SK-N-SH (cell line): Measurements from ENCODE around the gene ANKEF1. TPM values are rescaled to one million over a fixed set of nuclear protein-coding genes. Genes with fewer than 3 reads are reported as not detected.

Experiments used
- CTCF ChIA-PET: fragments of 300-600, 350-600 bp; formaldehyde crosslinking; extraction: SDS; loops from one replicate; lab custom pipeline; 2021; lab: Yijun Ruan, JAX
- POLR2A ChIA-PET: fragments of 350-600 bp; sonication (Branson Sonifier 250); formaldehyde crosslinking; extraction: SDS; loops from one replicate; lab custom pipeline; 2020; ENCODE audit warnings: antibody characterized with exemption, inconsistent platforms; lab: Yijun Ruan, JAX
- DNase-seq: peaks from one replicate; pipeline ENCODE4 v3.0.0; 2012
- H2AFZ ChIP-seq: fragments of 200-600 bp; sonication (generic); 2 replicates; pipeline ENCODE4 v1.8.1; 2016; ENCODE audit warnings: antibody characterized with exemption, mild to moderate bottlenecking, low read depth
- H3F3A ChIP-seq: fragments of 200-600 bp; sonication (generic); replicated peaks from 2 replicates; pipeline ENCODE3; 2016; ENCODE audit warnings: antibody characterized with exemption, mild to moderate bottlenecking; ENCODE audit not compliant: insufficient read depth
- H3K27ac ChIP-seq, 2 experiments: fragments of 200-500 bp in 1 of 2; fragments of 200-600 bp in 1 of 2; sonication (Bioruptor generic) in 1 of 2; sonication (generic), shearing (Covaris generic) in 1 of 2; 2 replicates each; pipeline versions ENCODE4 v1.5.1 to v1.6.1; 2014 to 2016; ENCODE audit warnings: low read depth in 2 of 2, inconsistent platforms in 1 of 2, low read length in 1 of 2, mild to moderate bottlenecking in 1 of 2, mixed read lengths in 1 of 2
- H3K27me3 ChIP-seq: fragments of 200-600 bp; sonication (generic), shearing (Covaris generic); 2 replicates; pipeline ENCODE4 v1.6.1; 2016; ENCODE audit warnings: mixed run types; ENCODE audit not compliant: insufficient read depth
- H3K36me3 ChIP-seq, 2 experiments: fragments of 200-500 bp in 1 of 2; fragments of 200-600 bp in 1 of 2; sonication (Bioruptor generic) in 1 of 2; sonication (generic) in 1 of 2; replicated peaks in 1 of 2; 2 replicates each; pipeline versions ENCODE3 to v1.5.1; 2014 to 2016; ENCODE audit warnings: low read length in 1 of 2, mild to moderate bottlenecking in 1 of 2; ENCODE audit not compliant: insufficient read depth in 2 of 2, control insufficient read depth in 1 of 2
- H3K4me1 ChIP-seq, 2 experiments: fragments of 200-500 bp in 1 of 2; fragments of 200-600 bp in 1 of 2; sonication (Bioruptor generic) in 1 of 2; sonication (generic), shearing (Covaris generic) in 1 of 2; 2 replicates each; pipeline versions ENCODE4 v1.5.1 to v1.6.1; 2014 to 2016; ENCODE audit warnings: low read depth in 1 of 2, low read length in 1 of 2, mixed run types in 1 of 2; ENCODE audit not compliant: insufficient read depth in 2 of 2, control insufficient read depth in 1 of 2
- H3K4me2 ChIP-seq: fragments of 200-600 bp; sonication (generic), shearing (Covaris generic); 2 replicates; pipeline ENCODE4 v1.6.1; 2017; ENCODE audit warnings: mixed run types
- H3K4me3 ChIP-seq, 2 experiments: fragments of 200-500 bp in 1 of 2; fragments of 200-600 bp in 1 of 2; sonication (Bioruptor generic) in 1 of 2; sonication (generic), shearing (Covaris generic) in 1 of 2; 2 replicates each; pipeline versions ENCODE4 v1.5.1 to v1.8.1; 2014 to 2016; ENCODE audit warnings: low read depth in 2 of 2, inconsistent platforms in 1 of 2, low read length in 1 of 2, mild to moderate bottlenecking in 1 of 2, mixed read lengths in 1 of 2, moderate library complexity in 1 of 2
- H3K79me2 ChIP-seq: fragments of 200-600 bp; sonication (generic); 2 replicates; pipeline ENCODE4 v1.8.1; 2017; ENCODE audit warnings: mild to moderate bottlenecking; ENCODE audit not compliant: insufficient read depth
- H3K9ac ChIP-seq: fragments of 200-600 bp; sonication (generic); 2 replicates; pipeline ENCODE4 v1.6.1; 2017; ENCODE audit warnings: mixed run types
- H3K9me2 ChIP-seq: fragments of 200-600 bp; sonication (generic); 2 replicates; pipeline ENCODE4 v1.6.1; 2017; ENCODE audit warnings: mixed run types
- H3K9me3 ChIP-seq: fragments of 200-600 bp; sonication (generic); 2 replicates; pipeline ENCODE4 v1.6.1; 2017; ENCODE audit warnings: mixed run types, mild to moderate bottlenecking, moderate library complexity
- H4K20me1 ChIP-seq: fragments of 200-600 bp; sonication (generic); 2 replicates; pipeline ENCODE4 v1.6.1; 2017; ENCODE audit warnings: mild to moderate bottlenecking, mixed run types; ENCODE audit not compliant: insufficient read depth
- ELF1 ChIP-seq: IDR thresholded peaks from 2 replicates; pipeline ENCODE4 v1.4.0; 2012
- EP300 ChIP-seq, 2 experiments: IDR thresholded peaks; 2 replicates each; pipeline versions ENCODE4 v1.4.0 to v1.6.1; 2012; ENCODE audit warnings: borderline replicate concordance in 1 of 2, low read depth in 1 of 2, low read length in 1 of 2
- EZH2phosphoT487 ChIP-seq: fragments of 200-600 bp; sonication (generic); IDR thresholded peaks from 2 replicates; pipeline ENCODE4 v1.6.1; 2017; ENCODE audit warnings: low read depth, mixed run types, mild to moderate bottlenecking, antibody characterized with exemption, moderate library complexity, borderline replicate concordance
- GABPA ChIP-seq: IDR thresholded peaks from 2 replicates; pipeline ENCODE4 v1.4.0; 2012; ENCODE audit warnings: low read depth, mild to moderate bottlenecking
- GATA2 ChIP-seq: sonication (generic); formaldehyde crosslinking; IDR thresholded peaks from 2 replicates; pipeline ENCODE4 v1.5.0; 2020; ENCODE audit warnings: mild to moderate bottlenecking, missing genetic modification reagents
- IRF3 ChIP-seq: fragments of 150-350 bp; IDR thresholded peaks from 2 replicates; pipeline ENCODE4 v1.6.1; 2016; ENCODE audit warnings: mild to moderate bottlenecking, low read depth, low read length
- JUND ChIP-seq: IDR thresholded peaks from 2 replicates; pipeline ENCODE4 v1.4.0; 2012
- MEF2A ChIP-seq: IDR thresholded peaks from 2 replicates; pipeline ENCODE4 v1.4.0; 2012; ENCODE audit warnings: low read depth, borderline replicate concordance
- MXI1 ChIP-seq: IDR thresholded peaks from 2 replicates; pipeline ENCODE4 v1.6.1; 2012; ENCODE audit warnings: mild to moderate bottlenecking, low read depth, low read length, improper control_type of control experiment
- NFIC ChIP-seq: IDR thresholded peaks from 2 replicates; pipeline ENCODE4 v1.4.0; 2012; ENCODE audit warnings: borderline replicate concordance
- PBX3 ChIP-seq: IDR thresholded peaks from 2 replicates; pipeline ENCODE4; 2012
- RCOR1 ChIP-seq: fragments of 150-350 bp; IDR thresholded peaks from 2 replicates; pipeline ENCODE4 v1.6.1; 2017; ENCODE audit warnings: antibody characterized with exemption, low read length
- SIN3A ChIP-seq: IDR thresholded peaks from 2 replicates; pipeline ENCODE4 v1.6.1; 2012; ENCODE audit warnings: low read depth, mild to moderate bottlenecking, low read length, moderate library complexity, borderline replicate concordance
- USF2 ChIP-seq: fragments of 150-350 bp; IDR thresholded peaks from 2 replicates; pipeline ENCODE4 v1.6.1; 2017; ENCODE audit warnings: antibody characterized with exemption, low read length, low read depth, borderline replicate concordance
- YY1 ChIP-seq: IDR thresholded peaks from 2 replicates; pipeline ENCODE4 v1.4.0; 2012; ENCODE audit warnings: low read depth, mild to moderate bottlenecking
- WGBS: methylation state at CpG from one replicate; pipeline ENCODE4 v1.1.6; 2017; ENCODE audit warnings: low lambda C conversion rate; 5-methylcytosine and 5-hydroxymethylcytosine counted together
- polyA plus RNA-seq, 3 experiments: library from polyadenylated mRNA; depleted of rRNA; stranded (reverse); fragments of >200 nt; gene quantifications; 2 replicates each; pipeline ENCODE4 v1.2.3, GENCODE V29; 2012

ANKEF1 gene
- polyA plus RNA-seq, 1 of the 3 experiments (the other 2 are of a cell fraction) = 2.3 TPM

- no peak for TF ChIP-seq PBX3
These were observed 37.8 kb upstream of the ANKEF1 start (continued) for GRCh38 chr20:9996944-9997343.

GRCh38 chr20:9999645-10000044 is 35.1 kb upstream of the ANKEF1 start:
- no peak overlapping the region for H3K27ac ChIP-seq
- no peaks in the 10 kb centered on the region for H3K27me3 ChIP-seq
- H3K9ac ChIP-seq = no peak overlapping the region
- TF ChIP-seq USF2 = no peak
- TF ChIP-seq, all 33 proteins: peak for 0
- Histone ChIP-seq H4K20me1 (no peaks in the 10 kb centered on the region), H3K79me2 (no peaks in the 10 kb centered on the region), H3F3A (no peaks in the 10 kb centered on the region), H2AFZ (no peak overlapping the region), H3K9me3 (no peaks in the 10 kb centered on the region), H3K36me3 (no peaks in the 10 kb centered on the region), H3K4me2 (no peak overlapping the region), H3K9me2 (no peaks in the 10 kb centered on the region), H3K4me3 (no peak overlapping the region), H3K4me1 (no peaks in the 10 kb centered on the region; a peak in 1 of 4 replicates)
- POLR2A ChIA-PET = no interaction called here
- DNase-seq = no peak
- CTCF ChIA-PET = interaction anchor here (0.9 to 1.5 kb wide), 3 partner anchors 91 to 99 kb away, joined by 3 to 5 read pairs (median 3); no protein-coding TSS in a partner anchor
- 92% methylated on average over 1 of the region's 1 CpG for WGBS

GRCh38 chr20:10002866-10003265 is 31.9 kb upstream of the ANKEF1 start:
- Histone ChIP-seq H3K4me1 (no peaks in the 10 kb centered on the region; a peak in 1 of 4 replicates), H3K36me3 (no peaks in the 10 kb centered on the region)
- TF ChIP-seq GATA2 (no peak), MEF2A (no peak), MXI1 (no peak), YY1 (no peak), EZH2phosphoT487 (no peak)
- TF ChIP-seq, all 33 proteins: peak for 0
- H3K9me3 ChIP-seq = no peaks in the 10 kb centered on the region
- H3F3A ChIP-seq = no peaks in the 10 kb centered on the region
- ChIA-PET POLR2A (interaction anchor here (0.6 kb wide), 1 partner anchor 450 kb away, joined by 3 read pairs; no protein-coding TSS in a partner anchor), CTCF (interaction anchor here (1.6 to 1.7 kb wide), 2 partner anchors 24 to 424 kb away, joined by 4 to 8 read pairs; no protein-coding TSS in a partner anchor)
- no peaks in the 10 kb centered on the region for H3K27me3 ChIP-seq
- no peaks in the 10 kb centered on the region for H4K20me1 ChIP-seq
- no peak overlapping the region for H3K9ac ChIP-seq
- 36% methylated on average over 1 of the region's 1 CpG for WGBS
- H3K4me3 ChIP-seq = no peak overlapping the region
- no peak overlapping the region for H2AFZ ChIP-seq
- DNase-seq = no peak
- H3K4me2 ChIP-seq = no peak overlapping the region
- H3K9me2 ChIP-seq = no peaks in the 10 kb centered on the region
- H3K79me2 ChIP-seq = no peaks in the 10 kb centered on the region
- no peak overlapping the region for H3K27ac ChIP-seq

- Histone ChIP-seq H3K27me3 (no peaks in the 10 kb centered on the region), H2AFZ (no peak overlapping the region), H3K27ac (no peak overlapping the region), H3K36me3 (no peaks in the 10 kb centered on the region), H4K20me1 (no peaks in the 10 kb centered on the region), H3K9ac (no peak overlapping the region), H3K4me1 (no peaks in the 10 kb centered on the region; a peak in 1 of 4 replicates), H3K9me3 (no peaks in the 10 kb centered on the region), H3K4me2 (no peak overlapping the region), H3K79me2 (no peaks in the 10 kb centered on the region), H3F3A (no peaks in the 10 kb centered on the region), H3K4me3 (no peak overlapping the region), H3K9me2 (no peaks in the 10 kb centered on the region)
- DNase-seq = no peak
- POLR2A ChIA-PET = no interaction called here
- 68% methylated on average over 2 of the region's 2 CpGs for WGBS
- CTCF ChIA-PET = no interaction called here
- TF ChIP-seq RCOR1 = no peak
- TF ChIP-seq MEF2A = no peak
- no peak for TF ChIP-seq SIN3A
- no peak for TF ChIP-seq USF2
- TF ChIP-seq MXI1 = no peak
- no peak for TF ChIP-seq GABPA
- TF ChIP-seq ELF1 = no peak
- no peak for TF ChIP-seq NFIC
- no peak for TF ChIP-seq JUND
- no peak for TF ChIP-seq EP300 (IDR thresholded peaks at IDR 0.05; ENCODE audit: borderline replicate concordance in 1 of 2, low read depth in 1 of 2, low read length in 1 of 2)
- TF ChIP-seq IRF3 = no peak
These were observed 29.9 kb upstream of the ANKEF1 start for GRCh38 chr20:10004900-10005299.
